ENCODE results near the gene SNX2.

SNX2 gene

DNA sequence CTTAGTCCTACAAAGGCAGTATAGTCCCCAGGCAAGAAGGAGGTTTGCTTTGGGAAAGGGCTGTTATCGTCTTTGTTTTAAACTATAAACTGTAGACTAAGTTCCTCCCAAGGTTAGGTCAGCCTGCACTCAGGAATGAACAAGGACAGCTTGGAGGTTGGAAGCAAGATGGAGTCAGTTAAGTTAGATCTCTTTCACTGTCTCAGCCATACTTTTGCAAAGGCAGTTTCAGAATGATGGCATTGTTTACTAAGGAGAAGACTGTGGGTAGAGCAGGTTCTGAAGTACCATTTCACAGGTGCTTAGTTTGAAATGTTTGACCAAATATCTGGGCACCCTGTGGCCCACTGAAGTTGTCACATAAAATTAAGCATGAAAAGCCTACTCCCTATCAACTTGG is 90.0 kb downstream of the SNX2 start:
- Histone ChIP-seq H3K9me3 (ENCODE audit: control insufficient read depth, insufficient read depth, low read length) (no peaks in the 10 kb centered on the region), H3K4me3 (ENCODE audit: low read depth, low read length) (no peak overlapping the region), H3K9ac (ENCODE audit: low read depth, low read length) (no peak overlapping the region), H3K36me3 (ENCODE audit: control insufficient read depth, insufficient read depth, low read length) (no peaks in the 10 kb centered on the region), H3K27me3 (ENCODE audit: control insufficient read depth, insufficient read depth, low read length) (no peaks in the 10 kb centered on the region), H3K27ac (ENCODE audit: low read depth, low read length) (no peak overlapping the region), H3K4me1 (ENCODE audit: control insufficient read depth, insufficient read depth, low read length) (peaks cover 27% of the 10 kb centered on the region)

DNA sequence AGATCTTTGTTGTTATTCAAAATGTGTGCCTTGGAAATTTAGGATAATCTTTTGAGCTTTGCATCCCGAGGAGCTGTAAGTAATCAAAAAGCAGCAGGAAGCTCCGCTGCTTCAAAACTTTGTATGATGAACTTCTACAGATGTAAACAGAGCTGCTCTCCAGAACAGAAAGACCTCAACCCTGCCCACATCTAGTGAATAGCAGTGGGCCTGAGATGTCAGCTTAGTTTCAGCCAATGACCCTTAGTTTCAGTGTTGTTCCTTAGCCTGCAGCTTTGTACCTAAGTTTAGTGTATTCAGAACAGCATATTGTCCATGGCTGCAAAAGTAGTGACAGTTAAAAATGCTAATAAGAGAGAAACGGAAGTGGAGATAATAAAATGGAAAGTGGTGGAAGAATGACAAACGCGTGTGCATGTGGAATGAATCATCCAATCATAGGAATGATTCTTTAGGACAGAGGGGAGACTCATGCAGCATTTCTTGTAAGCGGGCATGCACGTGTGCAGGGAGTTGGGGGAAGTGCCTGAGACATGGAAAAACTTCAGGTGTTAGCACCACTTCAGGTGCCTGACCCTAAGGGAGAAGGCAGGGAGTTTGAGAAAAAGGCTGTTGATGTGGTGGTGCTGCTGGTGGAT is 95.5 kb downstream of the SNX2 start:
- peak overlapping the region; percentile 27 for H3K27ac ChIP-seq (ENCODE audit: low read depth, low read length)
- no peak overlapping the region for H3K9ac ChIP-seq (ENCODE audit: low read depth, low read length)
- no peak overlapping the region for H3K4me3 ChIP-seq (ENCODE audit: low read depth, low read length)
- no peaks in the 10 kb centered on the region for H3K27me3 ChIP-seq (ENCODE audit: control insufficient read depth, insufficient read depth, low read length)
- H3K4me1 ChIP-seq (ENCODE audit: control insufficient read depth, insufficient read depth, low read length): peaks cover 22% of the 10 kb centered on the region
- no peaks in the 10 kb centered on the region for H3K9me3 ChIP-seq (ENCODE audit: control insufficient read depth, insufficient read depth, low read length)
- H3K36me3 ChIP-seq (ENCODE audit: control insufficient read depth, insufficient read depth, low read length): no peaks in the 10 kb centered on the region

DNA sequence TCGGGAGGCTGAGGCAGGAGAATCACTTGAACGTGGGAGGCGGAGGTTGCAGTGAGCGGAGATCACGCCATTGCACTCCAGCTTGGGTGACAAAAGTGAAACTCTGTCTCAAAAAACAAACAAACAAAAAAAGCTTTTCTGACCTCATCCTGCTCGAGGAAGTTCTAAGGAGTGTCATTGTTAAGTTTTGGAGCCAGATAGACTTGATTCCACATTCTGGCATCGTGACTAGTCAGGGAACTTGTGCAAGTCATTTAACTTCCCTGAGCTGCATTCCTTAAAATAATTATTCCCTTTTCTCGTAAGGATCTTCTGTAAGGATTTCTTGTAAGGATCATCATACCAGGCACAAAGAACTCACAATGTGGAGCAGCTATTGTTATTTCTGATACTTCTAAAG is 96.8 kb downstream of the SNX2 start:
- no peak overlapping the region for H3K9ac ChIP-seq (ENCODE audit: low read depth, low read length)
- no peaks in the 10 kb centered on the region for H3K27me3 ChIP-seq (ENCODE audit: control insufficient read depth, insufficient read depth, low read length)
- no peak overlapping the region for H3K27ac ChIP-seq (ENCODE audit: low read depth, low read length)
- H3K9me3 ChIP-seq (ENCODE audit: control insufficient read depth, insufficient read depth, low read length): no peaks in the 10 kb centered on the region
- no peak overlapping the region for H3K4me3 ChIP-seq (ENCODE audit: low read depth, low read length)
- H3K4me1 ChIP-seq (ENCODE audit: control insufficient read depth, insufficient read depth, low read length): peaks cover 22% of the 10 kb centered on the region
- no peaks in the 10 kb centered on the region for H3K36me3 ChIP-seq (ENCODE audit: control insufficient read depth, insufficient read depth, low read length)

DNA sequence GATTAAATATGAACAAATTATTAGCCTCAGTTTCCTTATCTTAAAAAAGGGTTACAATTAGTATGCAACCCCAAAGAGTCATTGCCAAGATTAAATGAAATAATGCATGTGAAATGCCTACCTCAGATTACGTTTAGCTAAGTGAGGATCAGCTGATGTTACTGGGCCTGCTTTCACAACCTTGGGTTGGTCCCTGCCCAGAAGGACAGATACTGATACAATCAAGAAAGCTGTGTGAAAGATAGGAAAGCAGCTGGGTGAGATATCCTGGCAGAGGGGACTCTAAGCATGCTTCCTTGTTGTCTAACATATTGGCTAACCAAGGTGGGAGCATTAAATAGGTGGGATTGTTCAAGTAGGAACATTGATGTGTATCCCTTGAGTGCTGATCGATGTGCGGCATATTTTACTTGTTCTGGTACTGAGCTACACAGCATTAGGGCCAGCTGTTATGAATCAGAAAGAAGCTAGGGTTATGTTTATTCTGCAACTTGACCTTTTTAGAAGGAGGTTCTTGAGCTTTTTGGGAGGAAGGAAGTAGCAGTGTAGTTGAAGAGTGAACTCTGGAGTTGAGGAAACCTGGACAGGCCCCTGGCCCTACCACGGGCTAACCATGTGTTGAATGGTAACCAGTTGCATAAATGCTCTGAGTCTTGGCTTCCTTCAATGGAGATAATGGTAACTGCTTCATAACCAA is 99.4 kb downstream of the SNX2 start:
- no peaks in the 10 kb centered on the region for H3K27me3 ChIP-seq (ENCODE audit: control insufficient read depth, insufficient read depth, low read length)
- peaks cover 14% of the 10 kb centered on the region for H3K4me1 ChIP-seq (ENCODE audit: control insufficient read depth, insufficient read depth, low read length)
- no peak overlapping the region for H3K4me3 ChIP-seq (ENCODE audit: low read depth, low read length)
- no peaks in the 10 kb centered on the region for H3K36me3 ChIP-seq (ENCODE audit: control insufficient read depth, insufficient read depth, low read length)
- no peak overlapping the region for H3K9ac ChIP-seq (ENCODE audit: low read depth, low read length)
- no peaks in the 10 kb centered on the region for H3K9me3 ChIP-seq (ENCODE audit: control insufficient read depth, insufficient read depth, low read length)
- H3K27ac ChIP-seq (ENCODE audit: low read depth, low read length): no peak overlapping the region

DNA sequence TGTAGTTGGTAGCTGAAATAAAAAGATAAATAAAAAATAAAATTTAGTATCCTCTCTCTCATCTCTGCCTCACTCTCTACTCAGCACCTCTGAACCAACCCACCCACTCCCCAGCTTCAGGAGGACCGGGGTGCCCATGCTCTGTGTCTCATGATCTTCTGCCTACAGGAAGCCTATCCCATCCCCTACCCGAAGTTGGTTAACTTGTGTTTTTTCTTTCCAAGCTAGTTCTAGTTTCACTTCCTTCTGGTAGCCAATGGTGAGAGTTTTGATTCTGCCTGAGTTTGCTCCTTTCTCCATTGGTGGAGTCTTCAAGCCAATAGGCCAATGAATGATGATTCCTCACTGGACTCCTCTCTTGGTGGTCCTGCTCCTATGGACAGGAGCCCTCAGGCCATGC is 102.6 kb downstream of the SNX2 start:
- Histone ChIP-seq H3K4me1 (ENCODE audit: control insufficient read depth, insufficient read depth, low read length) (no peaks in the 10 kb centered on the region), H3K36me3 (ENCODE audit: control insufficient read depth, insufficient read depth, low read length) (no peaks in the 10 kb centered on the region), H3K27me3 (ENCODE audit: control insufficient read depth, insufficient read depth, low read length) (no peaks in the 10 kb centered on the region), H3K9me3 (ENCODE audit: control insufficient read depth, insufficient read depth, low read length) (no peaks in the 10 kb centered on the region), H3K4me3 (ENCODE audit: low read depth, low read length) (no peak overlapping the region), H3K9ac (ENCODE audit: low read depth, low read length) (no peak overlapping the region), H3K27ac (ENCODE audit: low read depth, low read length) (no peak overlapping the region)

DNA sequence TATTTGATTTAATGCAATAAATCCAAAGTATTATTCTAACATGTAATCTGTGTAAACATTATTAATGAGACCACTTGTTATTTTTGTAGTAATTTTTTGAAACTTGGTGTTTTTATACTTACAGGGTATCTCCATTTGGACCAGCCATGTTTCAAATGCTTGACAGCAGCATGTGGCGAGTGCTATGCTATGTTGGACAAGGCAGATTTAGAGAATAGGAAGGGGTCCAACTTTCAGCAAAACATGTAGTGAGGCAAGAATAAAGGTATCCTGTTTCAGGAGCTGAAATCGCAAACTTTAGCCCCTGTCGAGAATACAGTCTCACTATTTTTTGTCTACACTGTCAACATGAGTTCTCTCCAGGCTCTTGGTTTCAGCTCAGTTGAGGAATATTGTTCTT is 104.2 kb downstream of the SNX2 start:
- Histone ChIP-seq H3K27me3 (ENCODE audit: control insufficient read depth, insufficient read depth, low read length) (no peaks in the 10 kb centered on the region), H3K4me3 (ENCODE audit: low read depth, low read length) (no peak overlapping the region), H3K4me1 (ENCODE audit: control insufficient read depth, insufficient read depth, low read length) (no peaks in the 10 kb centered on the region), H3K36me3 (ENCODE audit: control insufficient read depth, insufficient read depth, low read length) (no peaks in the 10 kb centered on the region), H3K9me3 (ENCODE audit: control insufficient read depth, insufficient read depth, low read length) (no peaks in the 10 kb centered on the region), H3K27ac (ENCODE audit: low read depth, low read length) (no peak overlapping the region), H3K9ac (ENCODE audit: low read depth, low read length) (no peak overlapping the region)

All from HUES48 (cell line).